AG04450 (cell line): ENCODE data around the gene GLIPR1. TPM values are rescaled to one million over a fixed set of nuclear protein-coding genes. Genes with fewer than 3 reads are reported as not detected.

ENCODE experiments used
- CTCF ChIA-PET: fragments of 300-600, 350-600 bp; formaldehyde crosslinking; extraction: SDS; loops from one replicate; lab custom pipeline; 2022; ENCODE audit warnings: antibody characterized with exemption, inconsistent platforms; lab: Charles Lee
- POLR2A ChIA-PET: fragments of 350-600 bp; formaldehyde crosslinking; extraction: SDS; loops from one replicate; lab custom pipeline; 2021; ENCODE audit warnings: antibody characterized with exemption, inconsistent platforms; lab: Yijun Ruan, JAX
- DNase-seq: peaks from one replicate; pipeline ENCODE4 v3.0.0-alpha.2; 2011; ENCODE audit warnings: low read depth, low spot score
- H3K27ac ChIP-seq: one replicate; pipeline ENCODE4 v1.5.1; 2012; ENCODE audit warnings: low read depth, low read length, control low read depth
- H3K27me3 ChIP-seq: one replicate; pipeline ENCODE4 v1.6.0; 2012; ENCODE audit warnings: low read length; ENCODE audit not compliant: control insufficient read depth, insufficient read depth
- H3K4me3 ChIP-seq: 2 replicates; pipeline ENCODE4 v1.5.1; 2011; ENCODE audit warnings: mild to moderate bottlenecking, low read depth, low read length, control low read depth
- H3K9me3 ChIP-seq: 2 replicates; pipeline ENCODE4 v1.5.1; 2012; ENCODE audit warnings: low read length; ENCODE audit not compliant: control insufficient read depth, insufficient read depth
- polyA plus RNA-seq: library from polyadenylated mRNA; depleted of rRNA; stranded (reverse); fragments of >200 nt; gene quantifications from 2 replicates; pipeline ENCODE4 v1.2.3, GENCODE V29; 2011
- TF ChIP-seq, protein P1 (sequence below): IDR thresholded peaks from 2 replicates; pipeline ENCODE4 v1.5.1; 2011; ENCODE audit warnings: low read depth, low read length, control low read depth, inconsistent platforms

GLIPR1 gene
- polyA plus RNA-seq, 1 experiment, result 335 TPM

DNA sequence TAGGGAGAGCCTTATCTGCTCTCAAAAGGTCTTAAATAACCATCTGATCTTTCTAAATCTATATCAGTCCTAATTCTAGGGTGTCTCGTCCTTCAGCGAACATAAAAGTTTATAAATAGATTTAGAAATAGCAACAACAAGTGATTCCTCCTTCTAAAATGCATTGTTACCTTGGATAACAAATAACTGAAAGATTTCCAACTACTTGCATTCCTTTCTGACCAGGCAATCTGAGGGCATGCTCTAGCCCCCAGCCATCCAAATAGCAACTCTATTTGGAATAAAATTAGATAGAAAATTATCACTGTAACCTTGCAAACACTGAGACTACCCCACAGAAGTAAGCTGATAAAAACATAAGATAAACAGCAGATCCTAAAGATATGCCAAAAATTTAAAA is 52.7 kb downstream of the GLIPR1 start:
- Histone ChIP-seq H3K9me3 (no peaks in the 10 kb centered on the region), H3K27me3 (no peaks in the 10 kb centered on the region), H3K4me3 (no peak overlapping the region), H3K27ac (no peak overlapping the region)
- TF ChIP-seq, protein P1, sequence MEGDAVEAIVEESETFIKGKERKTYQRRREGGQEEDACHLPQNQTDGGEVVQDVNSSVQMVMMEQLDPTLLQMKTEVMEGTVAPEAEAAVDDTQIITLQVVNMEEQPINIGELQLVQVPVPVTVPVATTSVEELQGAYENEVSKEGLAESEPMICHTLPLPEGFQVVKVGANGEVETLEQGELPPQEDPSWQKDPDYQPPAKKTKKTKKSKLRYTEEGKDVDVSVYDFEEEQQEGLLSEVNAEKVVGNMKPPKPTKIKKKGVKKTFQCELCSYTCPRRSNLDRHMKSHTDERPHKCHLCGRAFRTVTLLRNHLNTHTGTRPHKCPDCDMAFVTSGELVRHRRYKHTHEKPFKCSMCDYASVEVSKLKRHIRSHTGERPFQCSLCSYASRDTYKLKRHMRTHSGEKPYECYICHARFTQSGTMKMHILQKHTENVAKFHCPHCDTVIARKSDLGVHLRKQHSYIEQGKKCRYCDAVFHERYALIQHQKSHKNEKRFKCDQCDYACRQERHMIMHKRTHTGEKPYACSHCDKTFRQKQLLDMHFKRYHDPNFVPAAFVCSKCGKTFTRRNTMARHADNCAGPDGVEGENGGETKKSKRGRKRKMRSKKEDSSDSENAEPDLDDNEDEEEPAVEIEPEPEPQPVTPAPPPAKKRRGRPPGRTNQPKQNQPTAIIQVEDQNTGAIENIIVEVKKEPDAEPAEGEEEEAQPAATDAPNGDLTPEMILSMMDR, result no peak
- CTCF ChIA-PET, result no interaction called here
- no peak for DNase-seq
- POLR2A ChIA-PET, result no interaction called here

DNA sequence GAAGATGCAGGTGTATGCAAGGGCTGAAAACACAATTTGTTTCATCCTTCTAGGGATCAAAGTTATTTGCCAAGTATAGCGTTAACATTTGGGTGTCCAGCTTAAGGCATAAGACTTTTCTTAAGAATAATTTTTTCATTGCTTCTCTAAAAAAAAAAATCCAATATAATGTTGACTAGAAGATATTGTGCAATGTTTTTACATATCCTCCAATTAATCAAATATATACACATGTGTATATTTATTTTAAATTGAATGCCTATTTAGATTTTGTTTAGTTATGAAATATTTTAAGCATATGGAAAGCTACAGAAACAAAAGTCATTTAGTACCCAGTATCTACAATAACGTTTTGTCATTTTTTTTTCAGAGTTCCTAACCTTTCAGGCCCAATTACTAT is 59.3 kb downstream of the GLIPR1 start:
- DNase-seq, result no peak
- CTCF ChIA-PET, result interaction anchor here (0.6 kb wide), 1 partner anchor 24 kb away, joined by 3 read pairs; no protein-coding TSS in a partner anchor
- TF ChIP-seq, protein P1, result no peak
- Histone ChIP-seq H3K4me3 (no peak overlapping the region), H3K9me3 (no peaks in the 10 kb centered on the region), H3K27ac (no peak overlapping the region), H3K27me3 (no peaks in the 10 kb centered on the region)
- POLR2A ChIA-PET, result no interaction called here

DNA sequence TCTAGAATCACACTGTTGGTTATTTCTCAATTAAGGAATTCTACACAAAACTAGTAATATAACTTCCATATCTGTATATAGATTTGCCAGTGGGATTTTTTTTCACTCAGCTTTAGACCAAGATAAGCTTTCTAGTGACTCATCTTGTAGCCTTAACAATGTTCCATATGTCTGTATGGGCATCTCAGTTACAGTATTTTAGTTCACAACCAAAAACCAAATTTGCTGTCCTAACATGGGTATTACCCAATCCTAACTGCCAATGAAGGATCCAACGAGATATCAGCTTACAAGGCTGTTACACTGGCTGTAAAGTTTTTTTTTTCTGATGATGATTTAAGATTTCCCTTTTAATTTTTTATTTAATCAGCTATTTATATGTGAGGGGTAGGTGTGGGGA is 62.4 kb downstream of the GLIPR1 start:
- POLR2A ChIA-PET, result no interaction called here
- no peaks in the 10 kb centered on the region for H3K27me3 ChIP-seq
- no peak for DNase-seq

DNA sequence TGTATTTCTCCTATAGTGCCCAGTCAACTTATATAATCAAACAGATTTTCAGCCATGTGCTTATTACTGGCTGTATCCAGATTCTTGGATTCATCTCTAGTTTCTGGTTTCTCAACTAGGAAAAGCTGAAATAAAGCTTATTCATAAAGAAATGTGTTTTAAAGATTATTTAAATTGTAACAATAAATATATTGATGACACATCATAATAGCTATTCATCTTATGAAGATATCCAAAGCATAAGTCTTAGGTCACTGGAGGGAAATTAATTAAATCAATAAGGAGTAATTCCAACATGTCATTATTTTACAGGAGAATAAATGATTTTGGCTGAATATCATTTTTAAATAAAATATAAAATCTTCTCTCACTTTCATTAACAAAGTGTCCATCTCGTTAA is 63.0 kb downstream of the GLIPR1 start:
- Histone ChIP-seq H3K27ac (no peak overlapping the region), H3K27me3 (no peaks in the 10 kb centered on the region), H3K9me3 (no peaks in the 10 kb centered on the region), H3K4me3 (no peak overlapping the region)
- DNase-seq, result no peak
- CTCF ChIA-PET, result interaction anchor here (1.3 to 1.6 kb wide), 2 partner anchors 10 to 15 kb away, joined by 4 read pairs; no protein-coding TSS in a partner anchor
- TF ChIP-seq, protein P1, result no peak
- POLR2A ChIA-PET, result no interaction called here

More for the DNA sequence above, 62.4 kb downstream of the GLIPR1 start:
- CTCF ChIA-PET, result interaction anchor here (1.1 to 2.2 kb wide), 4 partner anchors 11 to 16 kb away, joined by 3 to 12 read pairs (median 4); no protein-coding TSS in a partner anchor
- H3K9me3 ChIP-seq, result no peaks in the 10 kb centered on the region
- TF ChIP-seq, protein P1, result no peak
- H3K4me3 ChIP-seq, result no peak overlapping the region
- H3K27ac ChIP-seq, result no peak overlapping the region

DNA sequence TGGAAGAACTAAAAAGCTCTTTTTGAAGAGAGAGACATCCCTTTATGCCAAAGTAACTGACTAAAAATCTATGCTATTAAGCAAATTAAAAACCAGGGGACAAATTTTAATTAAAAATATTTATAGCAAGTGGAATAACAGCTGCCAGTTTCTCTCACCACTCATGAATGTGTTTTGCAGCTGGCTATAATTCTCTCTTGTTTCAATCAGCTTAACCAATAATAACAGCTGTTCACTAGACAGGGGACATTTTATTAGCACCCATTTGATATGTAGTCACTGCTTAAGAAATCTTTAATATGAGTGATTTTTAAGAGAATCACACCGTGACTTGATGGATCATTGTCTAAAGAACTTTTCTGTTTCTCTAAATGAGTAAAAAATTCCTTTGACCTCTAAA is 65.1 kb downstream of the GLIPR1 start:
- no peak overlapping the region for H3K27ac ChIP-seq
- CTCF ChIA-PET, result interaction anchor here (1.0 to 1.4 kb wide), 2 partner anchors 9 to 14 kb away, joined by 3 to 5 read pairs; no protein-coding TSS in a partner anchor
- H3K4me3 ChIP-seq, result no peak overlapping the region
- POLR2A ChIA-PET, result no interaction called here
- no peaks in the 10 kb centered on the region for H3K27me3 ChIP-seq
- H3K9me3 ChIP-seq, result no peaks in the 10 kb centered on the region
- TF ChIP-seq, protein P1, result no peak
- no peak for DNase-seq
